Calu3 (cell line): ENCODE results near the gene PATL2. TPM values are rescaled to one million over a fixed set of nuclear protein-coding genes. Genes with fewer than 3 reads are reported as not detected.
"Not testable (repeated sequence)": the region's sequence is repeated elsewhere in the genome, so short reads cannot be mapped to it uniquely, and the experiment has no call there.

Source experiments
- BruUV-seq: library from RNA; stranded (reverse); fragments of 400-500 nt; replicated peaks from 2 replicates; lab custom pipeline; 2021; lab: Mats Ljungman, UMichigan
- CTCF ChIA-PET: fragments of 300-600 bp; sonication (Branson Sonifier 250); formaldehyde crosslinking; loops from one replicate; lab custom pipeline; 2022; ENCODE audit warnings: antibody characterized with exemption; lab: Charles Lee
- DNase-seq: peaks from one replicate; pipeline ENCODE4 v3.0.0; 2022
- H3K27ac Mint-ChIP-seq: one replicate; pipeline ENCODE4 v1.8.0; 2022; ENCODE audit warnings: mixed read lengths; ENCODE audit not compliant: unreplicated experiment
- H3K27me3 Mint-ChIP-seq: one replicate; pipeline ENCODE4 v1.8.0; 2022; ENCODE audit warnings: mixed read lengths; ENCODE audit not compliant: unreplicated experiment
- H3K36me3 Mint-ChIP-seq: one replicate; pipeline ENCODE4 v1.8.0; 2022; ENCODE audit warnings: mild to moderate bottlenecking, moderate library complexity, mixed read lengths; ENCODE audit not compliant: insufficient read depth, unreplicated experiment
- H3K4me1 Mint-ChIP-seq: one replicate; pipeline ENCODE4 v1.8.0; 2022; ENCODE audit warnings: mild to moderate bottlenecking, low read depth, mixed read lengths; ENCODE audit not compliant: unreplicated experiment
- H3K4me3 Mint-ChIP-seq: one replicate; pipeline ENCODE4 v1.8.0; 2022; ENCODE audit warnings: mild to moderate bottlenecking, low read depth, moderate library complexity, mixed read lengths; ENCODE audit not compliant: unreplicated experiment
- H3K9me3 Mint-ChIP-seq: one replicate; pipeline ENCODE4 v1.8.0; 2022; ENCODE audit warnings: low read depth, mixed read lengths; ENCODE audit not compliant: unreplicated experiment
- intact Hi-C: fragments of 100-400 bp; cut with micrococcal nuclease; formaldehyde crosslinking; loops from one replicate; pipeline ENCODE4 v1.10.0; 2022; ENCODE audit not compliant: unreplicated experiment
- total RNA-seq: library from RNA; stranded (reverse); gene quantifications from 2 replicates; pipeline ENCODE4 v1.2.3, GENCODE V29; 2022
- TF ChIP-seq, protein P1 (sequence below): fragments of 200-600 bp; IDR thresholded peaks from one replicate; pipeline ENCODE4 v1.8.0; 2022; ENCODE audit warnings: antibody characterized with exemption; ENCODE audit not compliant: unreplicated experiment

Gene PATL2
- total RNA-seq, 1 experiment from 2014 or later = 1.7 TPM

DNA sequence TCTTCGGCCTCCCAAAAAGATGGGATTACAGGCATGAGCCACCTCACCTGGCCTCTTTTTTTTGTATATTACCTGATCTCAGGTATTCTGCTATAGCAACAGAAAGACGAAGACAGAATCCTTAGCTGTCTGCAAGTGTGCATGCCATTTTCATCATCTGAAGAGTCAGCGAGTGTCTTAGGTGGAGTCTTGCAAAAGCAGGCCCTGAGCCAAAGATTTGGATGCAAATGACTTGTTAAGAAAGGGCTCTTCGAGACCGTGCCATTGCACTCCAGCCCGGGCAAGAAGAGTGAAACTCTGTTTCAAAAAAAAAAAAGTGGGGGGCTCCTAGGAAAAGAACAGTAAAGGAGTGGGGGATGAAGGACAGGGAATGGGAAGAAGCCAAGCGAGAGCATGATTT lies 15.0 kb upstream of the PATL2 start:
- TF ChIP-seq, protein P1, sequence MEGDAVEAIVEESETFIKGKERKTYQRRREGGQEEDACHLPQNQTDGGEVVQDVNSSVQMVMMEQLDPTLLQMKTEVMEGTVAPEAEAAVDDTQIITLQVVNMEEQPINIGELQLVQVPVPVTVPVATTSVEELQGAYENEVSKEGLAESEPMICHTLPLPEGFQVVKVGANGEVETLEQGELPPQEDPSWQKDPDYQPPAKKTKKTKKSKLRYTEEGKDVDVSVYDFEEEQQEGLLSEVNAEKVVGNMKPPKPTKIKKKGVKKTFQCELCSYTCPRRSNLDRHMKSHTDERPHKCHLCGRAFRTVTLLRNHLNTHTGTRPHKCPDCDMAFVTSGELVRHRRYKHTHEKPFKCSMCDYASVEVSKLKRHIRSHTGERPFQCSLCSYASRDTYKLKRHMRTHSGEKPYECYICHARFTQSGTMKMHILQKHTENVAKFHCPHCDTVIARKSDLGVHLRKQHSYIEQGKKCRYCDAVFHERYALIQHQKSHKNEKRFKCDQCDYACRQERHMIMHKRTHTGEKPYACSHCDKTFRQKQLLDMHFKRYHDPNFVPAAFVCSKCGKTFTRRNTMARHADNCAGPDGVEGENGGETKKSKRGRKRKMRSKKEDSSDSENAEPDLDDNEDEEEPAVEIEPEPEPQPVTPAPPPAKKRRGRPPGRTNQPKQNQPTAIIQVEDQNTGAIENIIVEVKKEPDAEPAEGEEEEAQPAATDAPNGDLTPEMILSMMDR = no peak
- no peak for DNase-seq
- CTCF ChIA-PET = interaction anchor here (0.7 to 1.2 kb wide), 2 partner anchors 12 to 63 kb away, joined by 3 to 7 read pairs; partner anchors contain the start of gene SPG11
- H3K27ac Mint-ChIP-seq = no peak overlapping the region
- H3K36me3 Mint-ChIP-seq = peaks cover 15% of the 10 kb centered on the region
- intact Hi-C loops = no loop called here
- no peak overlapping the region for H3K4me3 Mint-ChIP-seq
- H3K4me1 Mint-ChIP-seq = no peaks in the 10 kb centered on the region
- H3K27me3 Mint-ChIP-seq = no peaks in the 10 kb centered on the region
- BruUV-seq = no TSS peak
- no peaks in the 10 kb centered on the region for H3K9me3 Mint-ChIP-seq

DNA sequence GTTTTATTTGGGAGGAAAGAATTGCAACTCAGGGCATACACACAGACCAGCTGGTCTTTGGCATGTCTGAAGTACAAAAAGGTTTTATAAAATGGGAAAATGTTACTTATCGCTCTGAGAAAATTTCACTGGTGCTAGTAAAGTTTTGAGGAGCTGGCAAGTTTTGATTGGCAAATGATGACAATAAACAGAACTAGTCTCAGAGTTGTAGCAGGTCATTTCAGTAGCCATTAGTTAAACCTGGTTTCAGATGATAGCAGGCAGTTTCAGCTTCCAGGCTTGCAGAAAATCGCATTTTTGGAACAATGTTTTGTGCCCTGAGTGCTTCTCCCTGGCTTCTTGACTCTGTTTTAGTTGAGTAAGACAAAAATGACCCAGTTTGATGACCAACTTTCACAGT lies 10.9 kb upstream of the PATL2 start:
- no peaks in the 10 kb centered on the region for H3K27me3 Mint-ChIP-seq
- H3K4me1 Mint-ChIP-seq = peaks cover 8% of the 10 kb centered on the region
- peaks cover 6% of the 10 kb centered on the region for H3K36me3 Mint-ChIP-seq
- TF ChIP-seq, protein P1 = no peak
- BruUV-seq = no TSS peak
- H3K9me3 Mint-ChIP-seq = no peaks in the 10 kb centered on the region
- DNase-seq = no peak
- CTCF ChIA-PET = interaction anchor here (1.3 kb wide), 1 partner anchor 58 kb away, joined by 3 read pairs; the partner anchor contains the start of gene SPG11
- intact Hi-C loops = no loop called here
- H3K27ac Mint-ChIP-seq = no peak overlapping the region
- no peak overlapping the region for H3K4me3 Mint-ChIP-seq

DNA sequence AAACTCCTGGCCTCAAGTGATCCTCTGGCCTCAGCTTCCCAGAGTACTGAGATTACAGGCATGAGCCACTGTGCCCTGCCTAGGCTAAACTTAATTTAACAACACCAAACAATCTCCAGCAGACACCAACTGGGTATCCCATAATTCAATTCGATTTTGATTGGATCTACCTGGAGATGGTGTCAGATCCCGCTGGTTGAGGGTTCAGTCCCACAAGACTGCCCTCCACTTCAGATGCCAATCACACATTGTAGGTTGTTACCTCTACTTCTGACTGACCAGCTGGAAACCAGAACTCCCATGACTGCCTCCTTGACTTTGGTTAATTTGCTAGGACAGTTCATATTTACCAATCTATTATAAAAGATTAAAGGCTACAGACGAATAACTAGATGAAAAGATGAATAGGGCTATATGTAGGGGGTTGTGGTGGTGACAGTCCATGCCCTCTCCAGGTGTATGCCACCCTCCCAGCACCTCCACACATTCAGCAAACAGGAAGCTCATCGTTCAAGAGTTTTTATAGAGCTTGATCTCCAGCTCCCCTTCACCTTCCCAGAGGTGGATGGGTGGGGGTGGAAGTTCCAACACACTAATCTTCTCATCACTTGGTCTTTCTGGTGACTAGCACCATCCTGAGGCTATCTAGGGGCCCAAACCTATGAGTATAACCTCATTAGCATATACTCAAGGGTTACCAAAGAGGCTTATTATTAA lies 9.5 kb upstream of the PATL2 start:
- CTCF ChIA-PET = no interaction called here
- TF ChIP-seq, protein P1 = no peak
- Mint-ChIP-seq H3K27ac (no peak overlapping the region), H3K4me1 (peaks cover 8% of the 10 kb centered on the region), H3K4me3 (no peak overlapping the region), H3K9me3 (no peaks in the 10 kb centered on the region), H3K27me3 (no peaks in the 10 kb centered on the region), H3K36me3 (peaks cover 6% of the 10 kb centered on the region)
- no TSS peak for BruUV-seq
- no peak for DNase-seq
- intact Hi-C loops = no loop called here

DNA sequence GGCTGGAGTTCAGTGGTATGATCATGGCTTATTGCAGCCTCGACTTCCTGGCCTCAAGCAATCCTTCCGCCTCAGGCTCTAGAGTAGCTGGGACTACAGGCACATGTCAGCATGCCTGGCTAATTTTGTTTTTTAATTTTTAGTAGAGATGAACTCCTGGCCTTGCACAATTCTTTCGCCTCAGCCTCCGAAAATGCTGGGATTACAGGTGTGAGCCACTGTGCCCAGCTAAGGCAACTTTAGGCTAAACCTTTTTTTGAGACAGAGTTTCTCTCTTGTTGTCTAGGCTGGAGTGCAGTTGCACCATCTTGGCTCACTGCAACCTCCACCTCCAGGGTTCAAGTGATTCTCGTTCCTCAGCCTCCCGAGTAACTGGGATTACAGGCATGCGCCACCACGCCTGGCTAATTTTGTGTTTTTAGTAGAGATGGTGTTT lies 8.9 kb upstream of the PATL2 start:
- H3K4me3 Mint-ChIP-seq, H3K27ac Mint-ChIP-seq, H3K9me3 Mint-ChIP-seq, BruUV-seq, H3K36me3 Mint-ChIP-seq, H3K4me1 Mint-ChIP-seq, H3K27me3 Mint-ChIP-seq, DNase-seq, intact Hi-C loops, CTCF ChIA-PET: not testable (repeated sequence)
